HepG2 (cell line): ENCODE data around the gene UBXN1. TPM values are rescaled to one million over a fixed set of nuclear protein-coding genes. Genes with fewer than 3 reads are reported as not detected.

ENCODE experiments used
- CREM ChIP-seq, 2 experiments: sonication (generic) in 1 of 2; formaldehyde crosslinking in 1 of 2; IDR thresholded peaks; 2 replicates each; pipeline versions ENCODE4 v1.4.0 to v1.6.1; 2016 to 2020; ENCODE audit warnings: antibody characterized with exemption in 1 of 2, mild to moderate bottlenecking in 1 of 2, missing genetic modification reagents in 1 of 2
- DNMT3B ChIP-seq: conservative IDR thresholded peaks from 2 replicates; pipeline ENCODE4 v1.6.1; 2016; ENCODE audit warnings: missing biosample characterization, control low read depth
- FOXM1 ChIP-seq: sonication (generic); formaldehyde crosslinking; IDR thresholded peaks from 2 replicates; pipeline ENCODE4 v1.5.0; 2020; ENCODE audit warnings: missing genetic modification reagents
- MTA1 ChIP-seq: sonication (generic); formaldehyde crosslinking; IDR thresholded peaks from 2 replicates; pipeline ENCODE4 v1.4.0; 2020; ENCODE audit warnings: missing genetic modification reagents, mild to moderate bottlenecking, borderline replicate concordance
- MTA3 ChIP-seq: sonication (generic); formaldehyde crosslinking; IDR thresholded peaks from 2 replicates; pipeline ENCODE4 v1.4.0; 2020; ENCODE audit warnings: missing genetic modification reagents
- NFE2L1 ChIP-seq: sonication (generic); formaldehyde crosslinking; IDR thresholded peaks from 2 replicates; pipeline ENCODE4 v1.4.0; 2020; ENCODE audit warnings: missing genetic modification reagents, mild to moderate bottlenecking, borderline replicate concordance
- NR2C2 ChIP-seq: sonication (generic); formaldehyde crosslinking; IDR thresholded peaks from 2 replicates; pipeline ENCODE4 v1.4.0; 2020; ENCODE audit warnings: missing genetic modification reagents, mild to moderate bottlenecking, moderate library complexity, borderline replicate concordance
- NR2F6 ChIP-seq, 2 experiments: IDR thresholded peaks; 2 replicates each; pipeline ENCODE4 v1.6.1; 2016; ENCODE audit warnings: antibody characterized with exemption in 1 of 2, mild to moderate bottlenecking in 1 of 2
- RCOR2 ChIP-seq: IDR thresholded peaks from 2 replicates; pipeline ENCODE4 v1.6.1; 2016; ENCODE audit warnings: missing biosample characterization, missing genetic modification reagents
- SP2 ChIP-seq: sonication (generic); formaldehyde crosslinking; IDR thresholded peaks from 2 replicates; pipeline ENCODE4 v1.5.1; 2020; ENCODE audit warnings: mild to moderate bottlenecking, missing genetic modification reagents
- SYNCRIP ChIP-seq: fragments of 200-400 bp; formaldehyde crosslinking; IDR thresholded peaks from 2 replicates; pipeline ENCODE4 v1.6.1; 2018; ENCODE audit warnings: mild to moderate bottlenecking, low read depth, low read length; ENCODE audit not compliant: insufficient read depth
- ZNF160 ChIP-seq: sonication (generic); formaldehyde crosslinking; IDR thresholded peaks from 2 replicates; pipeline ENCODE4 v1.8.0; 2022; ENCODE audit warnings: mild to moderate bottlenecking, inconsistent platforms, missing genetic modification reagents
- ZNF24 ChIP-seq: fragments of 450-650 bp; IDR thresholded peaks from 2 replicates; pipeline ENCODE4 v1.6.1; 2017; ENCODE audit warnings: antibody characterized with exemption, mild to moderate bottlenecking
- ZNF33B ChIP-seq: sonication (generic); formaldehyde crosslinking; IDR thresholded peaks from 2 replicates; pipeline ENCODE4 v1.5.1; 2020; ENCODE audit warnings: mild to moderate bottlenecking, missing genetic modification reagents
- ZNF547 ChIP-seq: sonication (generic); formaldehyde crosslinking; IDR thresholded peaks from 2 replicates; pipeline ENCODE4 v1.5.1; 2020; ENCODE audit warnings: mild to moderate bottlenecking, missing genetic modification reagents
- ZNF703 ChIP-seq: sonication (generic); formaldehyde crosslinking; IDR thresholded peaks from 2 replicates; pipeline ENCODE4 v1.5.1; 2020; ENCODE audit warnings: missing genetic modification reagents, mild to moderate bottlenecking, moderate library complexity, borderline replicate concordance
- ZSCAN21 ChIP-seq: sonication (generic); formaldehyde crosslinking; IDR thresholded peaks from 2 replicates; pipeline ENCODE4 v1.8.0; 2022; ENCODE audit warnings: mild to moderate bottlenecking, missing genetic modification reagents, moderate library complexity, borderline replicate concordance
- polyA plus RNA-seq, 8 experiments: library from polyadenylated mRNA; depleted of rRNA in 3 of 8; stranded (reverse) in 7 of 8; unstranded in 1 of 8; fragments of >200 nt; fragmentation: Illumina TruSeq in 4 of 8; extraction: Trizol in 4 of 8; gene quantifications; 2 replicates each; pipeline versions ENCODE4 v1.2.1 to v1.2.3, GENCODE V29; 2011 to 2016; ENCODE audit warnings: low read depth in 4 of 8, missing spikeins in 1 of 8, mixed read lengths in 1 of 8; ENCODE audit not compliant: insufficient read depth in 1 of 8
- total RNA-seq, 5 experiments: library from RNA; depleted of rRNA; stranded (reverse); fragments of >200 nt; fragmentation: Illumina TruSeq; extraction: Trizol; gene quantifications; 2 replicates each; pipeline ENCODE4 v1.2.3, GENCODE V29; 2016; ENCODE audit warnings: low read depth in 1 of 5
- TF ChIP-seq, protein P1 (sequence below): sonication (generic); formaldehyde crosslinking; conservative IDR thresholded peaks from 2 replicates; pipeline ENCODE4 v1.8.0; 2022; ENCODE audit warnings: low read depth, missing genetic modification reagents
- TF ChIP-seq, protein P2 (sequence below): sonication (generic); formaldehyde crosslinking; IDR thresholded peaks from 2 replicates; pipeline ENCODE4 v1.9.0; 2021; ENCODE audit warnings: missing genetic modification reagents, borderline replicate concordance
- TF ChIP-seq, protein P3 (sequence below): sonication (generic); formaldehyde crosslinking; IDR thresholded peaks from 2 replicates; pipeline ENCODE4 v1.5.0; 2020; ENCODE audit warnings: mild to moderate bottlenecking, missing genetic modification reagents, moderate library complexity
- TF ChIP-seq, protein P4 (sequence below): IDR thresholded peaks from 2 replicates; pipeline ENCODE4 v1.6.1; 2012; ENCODE audit warnings: low read depth, low read length, improper control_type of control experiment

Gene UBXN1
- total and polyA plus RNA-seq, 2 of the 13 experiments (the other 11 are each of a cell fraction or from before 2014, with no cell fraction given) = 47.5 to 52.4 TPM

DNA sequence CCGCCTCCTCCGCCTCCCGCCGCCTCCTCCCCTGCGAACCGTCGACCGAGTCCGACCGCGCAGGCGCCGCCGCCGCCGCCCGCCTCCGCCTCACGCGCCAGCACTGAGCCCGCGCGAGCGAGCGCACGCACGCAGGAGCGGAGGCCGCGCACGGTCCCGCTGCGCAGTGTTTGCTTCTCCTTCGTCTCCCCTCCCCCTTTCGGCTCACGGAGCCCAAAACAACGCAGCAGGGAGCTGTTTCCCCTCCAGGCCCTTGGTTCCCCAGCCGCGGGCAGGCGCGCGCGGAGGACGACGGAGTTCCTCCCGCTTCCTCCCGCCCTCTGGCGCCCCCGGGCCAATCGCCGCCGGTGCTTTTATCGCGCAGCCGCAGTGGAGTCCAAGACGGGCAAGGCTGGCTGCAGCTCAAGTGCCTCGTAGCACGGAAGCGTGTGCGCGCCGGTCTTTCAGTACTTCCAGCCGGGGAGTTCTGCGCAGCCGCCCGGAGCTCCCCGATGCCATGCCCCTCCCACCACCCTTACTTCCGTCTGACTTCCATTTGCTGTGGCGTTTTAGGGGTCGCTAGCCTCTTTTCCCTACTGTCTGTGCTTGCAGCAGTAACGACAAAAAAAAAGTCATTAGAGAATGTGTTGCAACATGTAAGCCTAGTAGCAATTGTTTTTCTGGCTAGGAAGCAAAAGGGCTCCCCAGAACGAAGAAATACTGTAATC, 48.4 kb upstream of the UBXN1 start, which contains the start of gene HNRNPUL2 (continued):
- TF ChIP-seq, protein P1, sequence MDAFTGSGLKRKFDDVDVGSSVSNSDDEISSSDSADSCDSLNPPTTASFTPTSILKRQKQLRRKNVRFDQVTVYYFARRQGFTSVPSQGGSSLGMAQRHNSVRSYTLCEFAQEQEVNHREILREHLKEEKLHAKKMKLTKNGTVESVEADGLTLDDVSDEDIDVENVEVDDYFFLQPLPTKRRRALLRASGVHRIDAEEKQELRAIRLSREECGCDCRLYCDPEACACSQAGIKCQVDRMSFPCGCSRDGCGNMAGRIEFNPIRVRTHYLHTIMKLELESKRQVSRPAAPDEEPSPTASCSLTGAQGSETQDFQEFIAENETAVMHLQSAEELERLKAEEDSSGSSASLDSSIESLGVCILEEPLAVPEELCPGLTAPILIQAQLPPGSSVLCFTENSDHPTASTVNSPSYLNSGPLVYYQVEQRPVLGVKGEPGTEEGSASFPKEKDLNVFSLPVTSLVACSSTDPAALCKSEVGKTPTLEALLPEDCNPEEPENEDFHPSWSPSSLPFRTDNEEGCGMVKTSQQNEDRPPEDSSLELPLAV (CRISPR knock-in tag) = peak; percentile 52; the same call in 1 of the 2 replicates
- peak; percentile 96 for TF ChIP-seq ZNF547 (CRISPR knock-in tag)
- TF ChIP-seq MTA3 (CRISPR knock-in tag) = no peak
- no peak for TF ChIP-seq ZNF703 (CRISPR knock-in tag)
- peak; percentile 97 for TF ChIP-seq ZSCAN21
- peak; percentile 47; the same call in 1 of the 2 replicates for TF ChIP-seq ZNF160 (CRISPR knock-in tag)
- TF ChIP-seq, protein P2, sequence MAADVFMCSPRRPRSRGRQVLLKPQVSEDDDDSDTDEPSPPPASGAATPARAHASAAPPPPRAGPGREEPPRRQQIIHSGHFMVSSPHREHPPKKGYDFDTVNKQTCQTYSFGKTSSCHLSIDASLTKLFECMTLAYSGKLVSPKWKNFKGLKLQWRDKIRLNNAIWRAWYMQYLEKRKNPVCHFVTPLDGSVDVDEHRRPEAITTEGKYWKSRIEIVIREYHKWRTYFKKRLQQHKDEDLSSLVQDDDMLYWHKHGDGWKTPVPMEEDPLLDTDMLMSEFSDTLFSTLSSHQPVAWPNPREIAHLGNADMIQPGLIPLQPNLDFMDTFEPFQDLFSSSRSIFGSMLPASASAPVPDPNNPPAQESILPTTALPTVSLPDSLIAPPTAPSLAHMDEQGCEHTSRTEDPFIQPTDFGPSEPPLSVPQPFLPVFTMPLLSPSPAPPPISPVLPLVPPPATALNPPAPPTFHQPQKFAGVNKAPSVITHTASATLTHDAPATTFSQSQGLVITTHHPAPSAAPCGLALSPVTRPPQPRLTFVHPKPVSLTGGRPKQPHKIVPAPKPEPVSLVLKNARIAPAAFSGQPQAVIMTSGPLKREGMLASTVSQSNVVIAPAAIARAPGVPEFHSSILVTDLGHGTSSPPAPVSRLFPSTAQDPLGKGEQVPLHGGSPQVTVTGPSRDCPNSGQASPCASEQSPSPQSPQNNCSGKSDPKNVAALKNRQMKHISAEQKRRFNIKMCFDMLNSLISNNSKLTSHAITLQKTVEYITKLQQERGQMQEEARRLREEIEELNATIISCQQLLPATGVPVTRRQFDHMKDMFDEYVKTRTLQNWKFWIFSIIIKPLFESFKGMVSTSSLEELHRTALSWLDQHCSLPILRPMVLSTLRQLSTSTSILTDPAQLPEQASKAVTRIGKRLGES = peak; percentile 47; the same call in 1 of the 2 replicates
- peak; percentile 88 for TF ChIP-seq SP2
- no peak for TF ChIP-seq DNMT3B (CRISPR knock-in tag)
- TF ChIP-seq CREM (IDR thresholded peaks at IDR 0.05) = peak; percentile 5; the same call in 1 of the 2 replicates
- TF ChIP-seq CREM (CRISPR knock-in tag; IDR thresholded peaks at IDR 0.05) = no peak
- peak; percentile 83; the same call in 1 of the 2 replicates for TF ChIP-seq FOXM1 (CRISPR knock-in tag)
- no peak for TF ChIP-seq NR2F6 (IDR thresholded peaks at IDR 0.05)
- no peak; the same call in 1 of the 2 replicates for TF ChIP-seq NR2F6 (CRISPR knock-in tag; IDR thresholded peaks at IDR 0.05)
- TF ChIP-seq SYNCRIP = no peak
- TF ChIP-seq, protein P3, sequence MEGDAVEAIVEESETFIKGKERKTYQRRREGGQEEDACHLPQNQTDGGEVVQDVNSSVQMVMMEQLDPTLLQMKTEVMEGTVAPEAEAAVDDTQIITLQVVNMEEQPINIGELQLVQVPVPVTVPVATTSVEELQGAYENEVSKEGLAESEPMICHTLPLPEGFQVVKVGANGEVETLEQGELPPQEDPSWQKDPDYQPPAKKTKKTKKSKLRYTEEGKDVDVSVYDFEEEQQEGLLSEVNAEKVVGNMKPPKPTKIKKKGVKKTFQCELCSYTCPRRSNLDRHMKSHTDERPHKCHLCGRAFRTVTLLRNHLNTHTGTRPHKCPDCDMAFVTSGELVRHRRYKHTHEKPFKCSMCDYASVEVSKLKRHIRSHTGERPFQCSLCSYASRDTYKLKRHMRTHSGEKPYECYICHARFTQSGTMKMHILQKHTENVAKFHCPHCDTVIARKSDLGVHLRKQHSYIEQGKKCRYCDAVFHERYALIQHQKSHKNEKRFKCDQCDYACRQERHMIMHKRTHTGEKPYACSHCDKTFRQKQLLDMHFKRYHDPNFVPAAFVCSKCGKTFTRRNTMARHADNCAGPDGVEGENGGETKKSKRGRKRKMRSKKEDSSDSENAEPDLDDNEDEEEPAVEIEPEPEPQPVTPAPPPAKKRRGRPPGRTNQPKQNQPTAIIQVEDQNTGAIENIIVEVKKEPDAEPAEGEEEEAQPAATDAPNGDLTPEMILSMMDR (CRISPR knock-in tag) = peak; percentile 33
- peak; percentile 78; the same call in 1 of the 2 replicates for TF ChIP-seq ZNF33B
- TF ChIP-seq NR2C2 (CRISPR knock-in tag) = peak; percentile 70
- no peak for TF ChIP-seq MTA1 (CRISPR knock-in tag)
- TF ChIP-seq, protein P4, sequence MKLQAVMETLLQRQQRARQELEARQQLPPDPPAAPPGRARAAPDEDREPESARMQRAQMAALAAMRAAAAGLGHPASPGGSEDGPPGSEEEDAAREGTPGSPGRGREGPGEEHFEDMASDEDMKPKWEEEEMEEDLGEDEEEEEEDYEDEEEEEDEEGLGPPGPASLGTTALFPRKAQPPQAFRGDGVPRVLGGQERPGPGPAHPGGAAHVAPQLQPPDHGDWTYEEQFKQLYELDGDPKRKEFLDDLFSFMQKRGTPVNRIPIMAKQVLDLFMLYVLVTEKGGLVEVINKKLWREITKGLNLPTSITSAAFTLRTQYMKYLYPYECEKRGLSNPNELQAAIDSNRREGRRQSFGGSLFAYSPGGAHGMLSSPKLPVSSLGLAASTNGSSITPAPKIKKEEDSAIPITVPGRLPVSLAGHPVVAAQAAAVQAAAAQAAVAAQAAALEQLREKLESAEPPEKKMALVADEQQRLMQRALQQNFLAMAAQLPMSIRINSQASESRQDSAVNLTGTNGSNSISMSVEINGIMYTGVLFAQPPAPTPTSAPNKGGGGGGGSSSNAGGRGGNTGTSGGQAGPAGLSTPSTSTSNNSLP = no peak
- no peak for TF ChIP-seq NFE2L1
- TF ChIP-seq ZNF24 = peak; percentile 28; the same call in 1 of the 2 replicates
- no peak for TF ChIP-seq RCOR2 (CRISPR knock-in tag)
